ENCODE measurements around the gene AHRR. TPM values are rescaled to one million over a fixed set of nuclear protein-coding genes. Genes with fewer than 3 reads are reported as not detected.

The AHRR gene
- polyA plus RNA-seq, 2 of the 4 experiments (the other 2 are of a cell fraction), result 1.2 to 1.7 TPM

DNA sequence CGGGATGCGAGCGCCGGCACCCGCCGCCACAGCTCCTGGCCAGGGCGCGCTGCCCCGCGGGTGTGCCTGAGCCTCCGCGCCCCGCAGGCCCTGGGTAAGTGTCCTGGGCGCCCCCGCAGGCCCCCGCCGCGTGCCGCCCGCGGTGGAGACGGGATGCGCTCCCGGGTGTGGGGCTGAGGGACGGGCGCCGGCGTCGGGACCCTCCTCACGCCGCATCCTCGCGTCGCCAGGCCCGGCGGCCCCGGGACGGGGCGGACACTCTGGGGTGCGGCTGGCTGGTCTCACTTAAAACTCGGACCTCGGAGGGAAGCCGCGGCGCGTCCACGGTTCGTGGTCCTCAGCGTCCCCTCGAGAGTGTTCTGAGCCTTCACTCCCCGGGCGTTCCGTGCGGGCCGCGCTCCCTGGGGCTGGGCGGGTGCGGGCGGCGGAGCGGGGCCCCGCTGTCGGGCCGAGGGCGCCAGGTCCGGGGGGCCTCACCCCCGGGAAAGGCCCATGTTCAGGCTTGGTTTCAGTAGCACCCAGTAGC is 275 bp downstream of the AHRR start:
- FAIRE-seq (no peak), DNase-seq (ENCODE audit: low read depth in 1 of 2, low spot score in 1 of 2) (no peak), ATAC-seq (peak in 1 of 2 experiments; percentile 0; a peak in 1 of 6 replicates)
- H3K4me2 ChIP-seq, result peak overlapping the region; percentile 81
- TF ChIP-seq SREBF2 (IDR thresholded peaks at IDR 0.05) (no peak), PBX3 (IDR thresholded peaks at IDR 0.05) (no peak), TP53 (CRISPR knock-in tag; IDR thresholded peaks at IDR 0.05) (no peak), CBX2 (IDR thresholded peaks at IDR 0.05; ENCODE audit: borderline replicate concordance, low read depth) (no peak), HEYL (CRISPR knock-in tag; IDR thresholded peaks at IDR 0.05) (no peak), FOSL2 (IDR thresholded peaks at IDR 0.05) (no peak), FOSL2 (CRISPR knock-in tag; IDR thresholded peaks at IDR 0.05) (no peak), RAD21 (conservative IDR thresholded peaks at IDR 0.05 in 1 of 2, IDR thresholded peaks at IDR 0.05 in 1 of 2) (no peak), PHF8 (IDR thresholded peaks at IDR 0.05; ENCODE audit: borderline replicate concordance, low read depth) (no peak), JUN (IDR thresholded peaks at IDR 0.05) (no peak), MAZ (IDR thresholded peaks at IDR 0.05; ENCODE audit: borderline replicate concordance, low read depth, low read length) (no peak), FOSB (CRISPR knock-in tag; IDR thresholded peaks at IDR 0.05) (no peak)
- POLR2A ChIA-PET, result interaction anchor here (0.6 to 1.4 kb wide), 4 partner anchors 20 to 57 kb away, joined by 3 to 6 read pairs (median 4); partner anchors contain the start of gene PDCD6
- H3K9me3 ChIP-seq, result no peaks in the 10 kb centered on the region
- H3K4me1 ChIP-seq, result peaks cover 24% of the 10 kb centered on the region
- peak overlapping the region; percentile 56 to 90 for H3K27ac ChIP-seq
- CTCF ChIA-PET, result interaction anchor here (0.9 to 8.1 kb wide), 11 partner anchors 9 to 579 kb away, joined by 3 to 186 read pairs (median 5); no protein-coding TSS in a partner anchor
- H3K4me3 ChIP-seq, result peak overlapping the region; percentile 53
- no CpG with 5 or more reads among the region's 67 CpGs for WGBS (ENCODE audit: missing lambda C conversion rate)

- 93% methylated on average over 29 of the region's 56 CpGs for WGBS (ENCODE audit: missing lambda C conversion rate)
- Histone ChIP-seq H3K9me3 (no peaks in the 10 kb centered on the region), H3K27ac (peak overlapping the region; percentile 56 to 90; a peak in 5 of 6 replicates), H3K4me3 (peak overlapping the region; percentile 53), H3K4me2 (peak overlapping the region; percentile 81), H3K4me1 (peaks cover 22% of the 10 kb centered on the region)
- DNase-seq (ENCODE audit: low read depth in 1 of 2, low spot score in 1 of 2), result no peak
- ChIA-PET CTCF (interaction anchor here (0.9 to 3.2 kb wide), 3 partner anchors 15 to 114 kb away, joined by 3 to 17 read pairs (median 6); no protein-coding TSS in a partner anchor), POLR2A (no interaction called here)
- no peak for ATAC-seq
- FAIRE-seq, result no peak
- no peak for TF ChIP-seq BHLHE40 (IDR thresholded peaks at IDR 0.05; ENCODE audit: low read depth, low read length)
- no peak for TF ChIP-seq GATA3 (IDR thresholded peaks at IDR 0.05; ENCODE audit: borderline replicate concordance)
- TF ChIP-seq HDAC2 (IDR thresholded peaks at IDR 0.05), result no peak
- no peak for TF ChIP-seq ZC3H11A (IDR thresholded peaks at IDR 0.05)
- no peak for TF ChIP-seq MAZ (IDR thresholded peaks at IDR 0.05; ENCODE audit: borderline replicate concordance, low read depth, low read length)
- TF ChIP-seq EP300 (IDR thresholded peaks at IDR 0.05), result no peak
- no peak for TF ChIP-seq JUN (IDR thresholded peaks at IDR 0.05)
- TF ChIP-seq RAD21 (conservative IDR thresholded peaks at IDR 0.05 in 1 of 2, IDR thresholded peaks at IDR 0.05 in 1 of 2), result no peak
- TF ChIP-seq KDM1A (IDR thresholded peaks at IDR 0.05; ENCODE audit: low read depth), result no peak
- TF ChIP-seq ZNF302 (CRISPR knock-in tag; IDR thresholded peaks at IDR 0.05), result no peak
- no peak for TF ChIP-seq HMGXB4 (CRISPR knock-in tag; IDR thresholded peaks at IDR 0.05; ENCODE audit: borderline replicate concordance)
These were observed 897 bp downstream of the AHRR start for GRCh38 chr5:322281-322941.
